ENCODE results near the gene HMGCLL1. TPM values are rescaled to one million over a fixed set of nuclear protein-coding genes. Genes with fewer than 3 reads are reported as not detected.

HMGCLL1 gene
- total and polyA plus RNA-seq, 2 donors (not counting 1 experiment from before 2014, with no cell fraction given) = 0.05 to 0.83 TPM

- Histone ChIP-seq H2AFZ (ENCODE audit: low read length) (no peak overlapping the region), H3K4me3 (replicated peaks in 1 of 4; ENCODE audit: control extremely low read depth in 1 of 4, insufficient read depth in 1 of 4, low read depth in 3 of 4, low read length in 4 of 4) (no peak overlapping the region), H3K79me2 (ENCODE audit: control insufficient read depth, insufficient read depth, low read length) (no peaks in the 10 kb centered on the region), H3K27me3 (ENCODE audit: control insufficient read depth, insufficient read depth, low read length) (no peaks in the 10 kb centered on the region), H3K9ac (ENCODE audit: insufficient read depth, low read length) (no peak overlapping the region), H3K27ac (ENCODE audit: insufficient read depth, low read length) (no peak overlapping the region), H4K20me1 (ENCODE audit: control insufficient read depth, extremely low read depth, insufficient read depth, low read length) (no peaks in the 10 kb centered on the region), H3K4me2 (ENCODE audit: extremely low read depth, insufficient read depth, low read length) (no peak overlapping the region), H3K36me3 (ENCODE audit: control insufficient read depth, insufficient read depth, low read length) (no peaks in the 10 kb centered on the region), H3K4me1 (ENCODE audit: control insufficient read depth, extremely low read depth, insufficient read depth, low read length) (no peaks in the 10 kb centered on the region), H3K9me3 (ENCODE audit: control insufficient read depth, insufficient read depth, low read depth, low read length) (no peaks in the 10 kb centered on the region)
- no peak for TF ChIP-seq EZH2 (IDR thresholded peaks at IDR 0.05; ENCODE audit: low read length, missing control alignments)
- no peak for TF ChIP-seq CTCF (conservative IDR thresholded peaks at IDR 0.05 in 1 of 2, IDR thresholded peaks at IDR 0.05 in 1 of 2; ENCODE audit: low read depth in 1 of 2, low read length in 2 of 2)
- DNase-seq (ENCODE audit: low read depth in 2 of 2) = no peak
Observed at GRCh38 chr6:55531496-55531895, 47.5 kb downstream of the HMGCLL1 start.

DNA sequence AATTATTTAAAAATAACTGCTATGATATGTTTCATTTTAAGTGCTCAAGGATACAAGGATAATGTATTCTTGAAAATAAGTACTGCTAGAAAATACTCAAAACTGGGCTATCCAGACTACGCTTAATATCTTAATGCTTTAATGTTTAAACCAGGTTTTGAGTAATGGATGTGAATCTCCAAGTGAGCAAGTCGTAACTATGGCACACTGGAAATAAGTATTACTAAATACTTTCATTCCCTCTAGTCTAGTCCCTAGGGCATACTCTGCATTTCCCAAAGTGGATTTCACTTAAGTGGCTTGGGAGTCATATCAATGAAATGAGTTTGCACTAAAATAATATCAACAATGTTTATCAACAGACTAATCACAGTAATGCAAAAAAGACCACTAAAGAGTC lies 48.1 kb downstream of the HMGCLL1 start:
- no peaks in the 10 kb centered on the region for H3K36me3 ChIP-seq (ENCODE audit: control insufficient read depth, insufficient read depth, low read length)
- no peak overlapping the region for H3K27ac ChIP-seq (ENCODE audit: insufficient read depth, low read length)
- H3K79me2 ChIP-seq (ENCODE audit: control insufficient read depth, insufficient read depth, low read length) = no peaks in the 10 kb centered on the region
- no peak overlapping the region for H3K4me3 ChIP-seq (replicated peaks in 1 of 4; ENCODE audit: control extremely low read depth in 1 of 4, insufficient read depth in 1 of 4, low read depth in 3 of 4, low read length in 4 of 4)
- no peak overlapping the region for H2AFZ ChIP-seq (ENCODE audit: low read length)
- H3K9me3 ChIP-seq (ENCODE audit: control insufficient read depth, insufficient read depth, low read depth, low read length) = no peaks in the 10 kb centered on the region
- H4K20me1 ChIP-seq (ENCODE audit: control insufficient read depth, extremely low read depth, insufficient read depth, low read length) = no peaks in the 10 kb centered on the region
- TF ChIP-seq CTCF (conservative IDR thresholded peaks at IDR 0.05 in 1 of 2, IDR thresholded peaks at IDR 0.05 in 1 of 2; ENCODE audit: low read depth in 1 of 2, low read length in 2 of 2) = no peak
- TF ChIP-seq EZH2 (IDR thresholded peaks at IDR 0.05; ENCODE audit: low read length, missing control alignments) = no peak
- H3K4me2 ChIP-seq (ENCODE audit: extremely low read depth, insufficient read depth, low read length) = no peak overlapping the region
- DNase-seq (ENCODE audit: low read depth in 2 of 2) = no peak
- no peak overlapping the region for H3K9ac ChIP-seq (ENCODE audit: insufficient read depth, low read length)
- no peaks in the 10 kb centered on the region for H3K4me1 ChIP-seq (ENCODE audit: control insufficient read depth, extremely low read depth, insufficient read depth, low read length)
- no peaks in the 10 kb centered on the region for H3K27me3 ChIP-seq (ENCODE audit: control insufficient read depth, insufficient read depth, low read length)

- Histone ChIP-seq H3K27ac (ENCODE audit: insufficient read depth, low read length) (no peak overlapping the region), H3K9ac (ENCODE audit: insufficient read depth, low read length) (no peak overlapping the region), H4K20me1 (ENCODE audit: control insufficient read depth, extremely low read depth, insufficient read depth, low read length) (no peaks in the 10 kb centered on the region), H3K36me3 (ENCODE audit: control insufficient read depth, insufficient read depth, low read length) (no peaks in the 10 kb centered on the region), H3K4me2 (ENCODE audit: extremely low read depth, insufficient read depth, low read length) (no peak overlapping the region), H2AFZ (ENCODE audit: low read length) (no peak overlapping the region), H3K27me3 (ENCODE audit: control insufficient read depth, insufficient read depth, low read length) (no peaks in the 10 kb centered on the region), H3K4me1 (ENCODE audit: control insufficient read depth, extremely low read depth, insufficient read depth, low read length) (no peaks in the 10 kb centered on the region), H3K79me2 (ENCODE audit: control insufficient read depth, insufficient read depth, low read length) (no peaks in the 10 kb centered on the region), H3K9me3 (ENCODE audit: control insufficient read depth, insufficient read depth, low read depth, low read length) (no peaks in the 10 kb centered on the region), H3K4me3 (replicated peaks in 1 of 4; ENCODE audit: control extremely low read depth in 1 of 4, insufficient read depth in 1 of 4, low read depth in 3 of 4, low read length in 4 of 4) (no peak overlapping the region)
- no peak for TF ChIP-seq EZH2 (IDR thresholded peaks at IDR 0.05; ENCODE audit: low read length, missing control alignments)
- peak; percentile 6 to 40 for TF ChIP-seq CTCF (conservative IDR thresholded peaks at IDR 0.05 in 1 of 2, IDR thresholded peaks at IDR 0.05 in 1 of 2; ENCODE audit: low read depth in 1 of 2, low read length in 2 of 2)
- peak; percentile 23 to 50 for DNase-seq (ENCODE audit: low read depth in 2 of 2)
Observed at GRCh38 chr6:55528624-55529023, 50.4 kb downstream of the HMGCLL1 start.

Measured in fibroblast of lung (primary cell).